HG02981 (cell line): ENCODE measurements around the gene ZNF189.
A peak's percentile ranks its signal among the peaks of the same experiment; 100 is the strongest.

Source experiments
- ATAC-seq: cut with Tn5 transposase; IDR thresholded peaks from one replicate; pipeline ENCODE4 v1.9.1; 2021; ENCODE audit warnings: mild to moderate bottlenecking, moderate library complexity; ENCODE audit not compliant: unreplicated experiment

Gene ZNF189

DNA sequence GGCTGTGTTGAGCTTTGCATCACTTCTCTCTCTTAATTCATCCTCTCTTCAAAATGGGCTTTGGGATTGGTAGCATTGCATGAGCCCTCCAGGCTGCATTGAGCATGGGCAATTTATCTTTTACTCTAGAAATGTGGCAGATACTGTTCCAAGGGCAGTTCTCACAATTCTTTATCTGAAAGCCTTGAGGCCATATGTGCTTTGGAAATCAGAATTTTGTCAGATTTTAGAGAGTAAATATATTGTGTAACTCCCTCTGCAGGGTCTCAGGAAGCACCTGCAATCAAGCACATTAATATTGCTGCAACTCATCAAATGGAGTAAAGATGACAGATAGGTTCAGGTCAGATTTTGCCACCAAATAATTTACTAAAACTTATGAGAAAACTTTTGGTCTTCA, 19.3 kb downstream of the ZNF189 start:
- no peak for ATAC-seq

DNA sequence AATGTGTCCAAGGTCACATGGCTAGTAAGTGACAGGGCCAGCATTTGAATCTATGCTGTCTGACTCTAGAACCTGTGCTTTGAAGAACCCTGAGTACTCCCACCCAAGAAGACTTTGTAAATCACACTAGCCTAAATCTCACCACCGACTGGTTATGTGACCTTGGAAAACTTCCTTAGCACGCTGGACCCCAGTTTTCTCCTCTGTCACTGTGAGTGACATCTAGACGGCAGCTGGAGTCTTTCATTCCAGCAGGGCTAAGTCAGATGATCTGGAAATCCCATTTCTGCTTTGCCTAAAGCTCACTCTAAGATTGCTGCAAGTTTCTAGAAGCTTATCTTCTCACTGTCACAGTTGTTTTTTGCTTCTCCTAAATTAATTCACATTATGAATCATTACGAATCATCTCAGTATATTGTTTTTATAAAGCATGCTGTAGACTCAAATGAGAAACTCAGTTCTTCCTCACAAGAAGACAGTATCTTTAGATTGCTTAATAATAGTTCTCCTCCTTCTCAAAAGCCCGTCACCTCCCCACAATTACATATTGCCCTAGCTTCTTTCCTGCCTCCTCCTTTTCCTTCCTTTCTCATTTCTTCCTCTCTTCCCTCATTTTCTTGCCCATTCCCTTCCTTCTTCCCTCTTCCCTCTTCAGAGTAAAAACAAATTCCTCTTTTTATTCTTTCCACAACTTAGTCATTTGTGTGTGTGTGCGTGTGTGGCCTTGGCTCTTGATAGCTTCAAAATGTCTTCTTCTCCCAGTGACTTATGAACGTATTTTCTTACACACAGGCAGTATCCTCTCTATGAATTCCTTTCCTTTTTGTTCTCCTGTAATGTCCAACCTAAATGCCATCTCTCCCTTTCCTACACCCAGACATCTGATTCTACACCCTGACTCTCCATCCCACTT, 20.1 kb downstream of the ZNF189 start:
- ATAC-seq = no peak

DNA sequence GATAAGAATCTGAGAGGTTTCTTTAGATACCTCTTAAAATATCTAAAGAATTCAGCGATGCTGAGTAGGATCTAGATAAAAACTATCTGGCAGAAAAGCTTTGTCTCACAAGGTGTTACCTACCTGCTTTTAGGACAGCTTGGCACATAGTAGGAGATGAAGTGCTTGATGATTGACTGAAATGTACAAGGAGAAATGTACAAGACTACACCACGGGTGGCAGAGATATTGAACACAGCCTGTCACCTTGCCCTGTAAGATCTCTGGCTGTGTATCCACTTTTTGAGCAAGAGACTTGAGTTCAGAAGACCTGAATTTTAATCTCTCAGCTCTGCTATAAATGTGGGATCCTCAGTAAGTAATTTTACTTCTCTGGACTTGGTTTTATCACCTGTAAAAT, 21.2 kb downstream of the ZNF189 start:
- ATAC-seq = no peak

DNA sequence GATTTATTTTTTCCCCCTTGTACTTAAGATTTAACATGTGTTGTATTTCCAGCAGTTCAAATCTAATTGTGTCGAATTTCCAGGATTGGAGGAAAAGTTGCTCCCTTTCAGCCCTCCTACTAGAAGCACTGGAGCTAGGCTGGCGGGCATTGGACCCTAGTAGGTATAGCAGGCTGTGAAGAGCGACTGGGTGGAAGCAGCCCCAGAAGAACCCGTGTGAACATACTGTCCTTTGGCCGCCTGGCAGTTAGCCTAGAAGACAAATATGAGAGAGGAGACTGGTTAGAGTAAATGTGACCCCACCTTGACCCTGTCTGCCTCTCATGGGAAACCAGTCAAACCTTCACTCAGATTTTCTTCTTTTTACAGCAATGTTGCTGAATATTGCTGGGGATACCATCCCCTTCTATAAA, 23.0 kb downstream of the ZNF189 start:
- no peak for ATAC-seq

DNA sequence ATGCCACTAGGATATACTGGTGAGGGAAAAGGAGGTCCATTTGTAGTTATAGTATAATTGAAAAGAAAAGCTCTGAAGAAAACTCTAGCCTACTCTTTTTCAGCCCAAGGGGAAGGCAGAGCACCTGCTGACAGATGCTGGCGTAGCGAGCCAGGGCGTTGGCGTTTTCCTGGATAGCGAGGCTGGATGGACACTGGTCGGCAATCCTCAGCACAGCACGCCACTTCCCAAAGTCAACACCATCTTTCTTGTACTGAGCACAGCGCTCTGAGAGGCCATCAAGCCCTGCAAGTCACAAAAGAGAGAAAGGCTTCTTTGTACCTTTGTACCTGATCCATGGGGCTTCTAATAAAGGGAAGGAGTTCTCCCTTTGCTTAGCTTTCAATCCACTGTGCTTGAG, 28.7 kb downstream of the ZNF189 start:
- no peak for ATAC-seq

DNA sequence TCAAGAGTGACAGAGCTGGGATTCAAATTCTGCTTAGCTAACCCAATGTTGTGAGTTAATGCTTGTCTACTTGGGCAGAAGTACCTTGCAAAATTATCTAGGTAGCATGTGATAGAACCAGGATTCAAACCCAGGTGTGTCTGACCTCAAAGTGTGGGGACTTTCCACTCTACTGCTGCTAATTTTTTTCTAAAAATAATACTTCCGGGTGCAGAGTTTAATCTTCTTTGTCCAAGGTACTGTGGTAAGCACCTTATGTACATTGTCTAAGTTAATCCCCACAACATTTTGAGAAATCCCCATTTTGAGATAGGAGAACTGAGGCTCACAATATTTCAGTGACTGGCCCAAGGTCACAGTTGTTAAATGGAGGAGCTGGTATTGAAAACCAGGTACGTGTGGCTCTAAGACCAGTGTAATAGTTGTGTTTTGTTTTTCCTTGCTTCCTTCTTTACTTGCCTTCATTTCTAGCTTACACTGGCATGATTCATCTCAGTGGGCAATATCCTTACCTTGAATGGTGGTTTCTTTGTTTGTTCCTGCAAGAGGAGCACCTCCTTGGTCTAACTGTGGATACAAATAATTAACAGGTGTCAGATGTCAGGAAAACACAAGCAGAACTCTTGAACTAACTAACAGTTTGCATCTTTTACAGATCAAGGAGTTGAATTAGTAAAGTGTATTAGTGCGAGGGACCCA, 29.5 kb downstream of the ZNF189 start:
- peak; percentile 55 for ATAC-seq

DNA sequence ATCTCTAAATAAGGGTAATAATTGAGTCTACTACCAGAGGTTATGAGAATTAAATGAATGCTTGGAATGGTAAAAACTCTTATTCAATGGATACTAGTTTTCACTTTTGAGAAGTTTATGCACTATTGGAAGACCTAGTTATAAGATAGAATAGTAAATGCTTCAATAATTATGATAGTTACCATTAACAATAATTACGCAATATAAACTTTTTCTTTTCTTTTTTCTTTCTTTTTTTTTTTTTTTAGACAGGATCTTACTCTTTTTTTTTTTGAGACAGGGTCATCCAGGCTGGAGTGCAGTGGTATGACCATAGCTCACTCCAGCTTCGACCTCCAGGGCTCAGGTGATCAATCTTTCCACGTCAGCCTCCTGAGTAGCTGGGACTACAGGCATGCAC, 30.3 kb downstream of the ZNF189 start:
- no peak for ATAC-seq

DNA sequence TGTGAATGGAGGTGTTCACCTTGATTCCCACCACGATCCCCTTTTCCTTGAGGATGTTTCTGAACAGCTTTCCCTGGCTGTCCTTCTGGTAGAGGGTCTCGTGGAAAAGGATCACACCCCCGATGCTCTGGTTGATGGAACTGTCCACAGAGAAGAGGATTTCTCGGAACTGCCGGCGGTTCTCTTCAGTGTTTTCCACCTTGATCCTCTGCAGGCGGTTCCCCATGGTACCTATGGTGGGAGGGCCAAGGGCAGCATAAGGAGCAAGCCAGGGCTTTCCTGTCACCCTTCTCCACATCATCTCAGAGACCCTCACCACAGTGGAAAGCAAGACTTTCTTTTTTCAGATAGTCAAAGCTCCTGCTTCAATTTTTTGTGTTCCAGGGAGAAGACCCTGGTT, 31.1 kb downstream of the ZNF189 start:
- ATAC-seq = no peak

DNA sequence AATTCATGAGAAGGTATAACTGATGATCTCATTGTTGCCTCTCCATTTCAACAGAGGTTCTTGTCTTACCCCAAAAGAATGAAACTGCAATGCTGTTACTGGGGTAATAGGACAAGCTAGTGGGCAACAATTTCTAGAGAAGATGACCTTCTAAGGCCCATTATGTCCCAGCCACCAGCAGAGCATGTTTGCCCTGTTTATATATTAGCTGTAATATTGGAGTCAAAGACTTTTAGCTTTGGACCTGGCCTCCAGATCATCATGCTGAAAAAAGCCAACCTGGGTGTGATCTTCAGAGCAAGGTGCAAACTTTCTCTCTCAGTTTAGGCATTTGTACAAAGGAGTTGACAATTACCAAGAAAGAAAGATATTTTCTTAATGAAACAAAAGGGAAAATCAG, 33.5 kb downstream of the ZNF189 start:
- ATAC-seq = no peak

DNA sequence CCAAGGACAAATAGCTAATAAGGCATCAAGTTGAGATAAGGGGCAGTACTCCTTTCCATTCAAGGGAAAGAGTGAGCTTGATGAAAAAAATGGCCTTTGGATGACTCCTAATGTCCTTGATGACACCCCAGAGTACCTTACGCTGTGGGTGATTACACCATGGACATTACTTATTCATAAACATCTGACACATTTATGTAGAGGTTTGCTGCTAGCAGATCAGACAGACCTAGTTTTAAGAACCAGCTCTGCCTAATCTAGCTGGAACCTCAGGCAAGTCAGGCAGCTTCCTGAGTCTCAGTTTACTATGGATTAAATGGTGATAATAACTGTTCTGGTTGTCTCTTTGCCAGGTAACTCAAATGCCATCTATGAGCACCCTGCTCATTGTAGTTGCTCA, 34.1 kb downstream of the ZNF189 start:
- no peak for ATAC-seq

DNA sequence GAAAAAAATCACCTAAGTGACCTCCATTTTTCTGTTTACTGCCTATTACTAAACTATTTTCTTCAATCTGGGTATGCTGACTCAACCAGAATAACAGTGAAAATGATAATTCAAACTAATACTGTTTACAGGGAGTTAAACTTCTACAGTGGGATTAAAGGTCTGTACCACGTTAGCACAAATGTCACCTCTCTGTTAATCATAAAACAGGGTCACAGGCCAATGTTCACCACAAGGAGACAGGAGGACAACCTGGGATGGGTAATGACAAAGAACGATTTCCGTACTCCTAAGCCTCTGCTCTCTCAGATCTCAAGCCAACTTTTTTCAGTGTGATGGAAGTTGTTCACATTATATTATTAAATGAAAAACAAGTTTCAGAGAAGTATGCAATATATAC, 34.6 kb downstream of the ZNF189 start:
- ATAC-seq = no peak

DNA sequence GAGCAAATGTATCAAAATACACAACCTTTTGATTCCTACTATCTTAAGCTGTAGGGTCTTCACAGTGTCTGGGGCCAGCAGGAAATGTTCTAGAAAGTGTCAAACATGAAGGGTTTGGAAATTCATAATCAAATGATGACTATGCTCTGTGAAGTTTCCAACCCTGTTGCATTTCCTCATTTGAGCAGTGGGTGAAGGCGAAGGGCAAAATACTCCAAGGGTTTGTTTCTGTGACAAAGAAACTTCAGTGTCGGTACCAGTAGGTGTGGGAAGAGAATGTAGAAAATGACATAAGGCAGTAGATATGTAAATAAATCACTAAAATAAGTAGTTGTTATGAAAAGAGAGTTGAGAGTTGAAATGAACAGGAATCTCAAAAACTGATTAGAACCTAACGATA, 36.3 kb downstream of the ZNF189 start:
- ATAC-seq = no peak

DNA sequence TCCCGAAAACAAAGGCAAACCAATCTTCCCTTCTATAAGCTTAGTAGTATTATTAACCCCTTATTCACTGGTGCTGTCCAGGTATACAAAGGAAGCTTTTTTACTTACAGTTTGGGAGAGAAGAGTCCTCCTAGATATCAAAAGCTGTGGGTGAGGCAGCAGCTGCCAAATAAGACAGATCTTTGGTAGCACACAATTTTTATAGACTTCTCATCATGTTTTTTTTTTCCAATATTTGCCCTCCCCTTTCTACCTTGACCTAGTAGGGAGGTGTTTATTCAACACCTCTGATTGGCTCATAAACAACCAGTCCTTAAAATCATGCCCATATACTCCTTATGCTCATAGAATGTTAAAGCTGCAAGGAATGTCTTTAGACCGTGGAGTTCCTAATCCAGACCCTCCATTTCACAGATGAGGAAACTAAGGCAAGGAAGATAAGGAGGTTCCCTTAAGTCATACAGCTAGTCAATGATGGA, 37.0 kb downstream of the ZNF189 start, which contains the start of gene ALDOB:
Gene ALDOB (minus strand): TSS at position 174 of the 479 bp plus-strand sequence. CDS start 4,887 bp downstream, outside the sequence.
- ATAC-seq = no peak

DNA sequence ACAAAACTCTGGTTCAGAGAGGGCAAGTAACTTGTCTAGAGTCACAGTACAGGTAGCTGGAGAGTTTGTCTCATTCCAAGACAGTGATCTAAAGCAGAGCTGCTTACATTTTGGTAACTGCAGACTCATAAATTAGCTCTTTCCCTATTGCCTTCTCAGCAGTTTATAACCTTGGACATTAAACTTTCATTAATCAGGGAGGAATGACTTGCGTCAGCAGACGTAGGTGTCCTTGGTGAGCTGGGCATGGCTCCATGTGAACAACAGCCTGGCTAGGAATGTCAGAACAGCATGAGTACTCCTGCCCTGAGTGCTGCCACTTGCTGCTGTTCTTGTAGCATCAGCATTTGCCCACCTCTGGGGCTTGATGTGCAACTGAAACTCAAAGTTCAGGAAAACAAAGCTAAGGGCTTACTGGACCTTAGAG, 39.2 kb downstream of the ZNF189 start:
- ATAC-seq = no peak

DNA sequence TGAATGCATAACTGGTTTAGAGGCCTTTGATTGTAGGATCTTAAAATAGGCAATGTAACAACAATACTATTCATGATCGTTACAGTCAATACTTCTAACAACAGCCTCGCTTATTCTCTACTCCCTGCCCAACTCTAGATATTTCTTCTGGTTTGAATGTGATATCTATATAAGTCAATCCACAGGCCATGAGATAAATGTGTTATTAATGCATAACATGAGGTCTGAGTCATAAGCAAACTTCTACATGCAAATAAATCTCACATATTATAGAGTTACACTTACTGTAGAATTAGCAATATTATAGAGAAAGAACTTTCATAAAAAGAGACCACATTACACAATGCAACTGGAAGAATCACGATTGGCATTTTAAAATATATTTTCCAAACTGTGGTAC, 39.9 kb downstream of the ZNF189 start:
- no peak for ATAC-seq

DNA sequence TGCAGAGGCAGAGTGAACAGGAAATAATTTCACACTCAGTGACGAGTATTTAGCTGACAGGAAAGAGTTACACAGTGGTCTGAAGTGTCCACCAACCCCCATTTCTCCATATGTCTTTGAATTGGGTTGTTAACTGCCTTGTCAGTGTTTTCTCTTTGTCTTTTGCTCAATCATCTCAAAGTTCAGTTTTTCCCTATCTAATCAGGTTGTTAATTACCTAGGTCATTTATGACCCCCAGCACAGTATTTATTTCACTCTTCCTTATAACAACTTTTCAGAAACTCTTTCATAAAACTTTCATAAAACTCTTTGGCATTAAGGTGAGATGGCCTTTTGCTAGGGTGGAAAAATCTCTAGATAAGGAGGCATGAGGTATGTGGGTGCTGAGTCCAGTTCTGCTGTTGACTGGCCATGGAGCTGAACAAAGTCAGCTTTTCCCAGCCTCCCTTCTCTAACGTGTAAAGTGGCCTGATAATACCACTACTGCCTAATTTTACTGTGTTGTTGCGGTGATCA, 42.1 kb downstream of the ZNF189 start:
- ATAC-seq = no peak

DNA sequence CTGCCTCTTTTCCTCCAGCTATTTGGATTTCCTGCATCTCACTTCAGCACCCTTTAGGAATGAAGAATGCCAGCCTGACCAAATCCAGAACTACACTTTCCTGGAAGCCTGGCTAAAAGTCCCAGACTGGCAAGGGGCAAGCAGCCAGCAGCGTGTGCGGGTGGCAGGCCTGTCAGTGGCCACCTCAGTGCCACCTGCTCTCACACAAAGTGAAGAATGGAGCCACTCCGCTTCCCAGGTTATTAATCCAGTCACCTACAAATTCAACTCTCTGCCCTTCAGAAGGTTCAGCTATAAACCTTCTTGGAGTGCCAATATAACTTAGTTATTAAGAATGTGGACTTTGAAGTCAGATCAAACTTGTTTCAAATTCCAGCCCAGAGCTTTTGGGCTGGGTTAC, 43.7 kb downstream of the ZNF189 start:
- no peak for ATAC-seq

DNA sequence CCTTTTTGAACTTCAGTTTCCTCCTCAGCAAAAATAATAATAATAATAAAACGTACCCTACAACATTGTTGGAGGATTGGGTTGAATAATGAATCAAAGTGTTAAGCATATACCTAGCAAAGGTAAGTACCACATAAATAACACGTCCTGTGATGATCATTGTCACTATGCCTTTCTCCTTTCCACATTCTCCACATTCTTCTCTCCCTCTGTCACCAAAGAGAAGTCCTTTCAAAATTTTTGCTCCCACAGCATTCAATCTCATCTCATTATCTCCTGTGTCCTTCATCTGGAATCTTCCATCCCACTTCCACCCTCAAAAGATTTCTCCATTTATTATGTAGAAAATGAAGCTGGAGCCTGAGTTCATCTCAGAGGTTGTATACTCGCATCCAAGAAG, 44.1 kb downstream of the ZNF189 start:
- ATAC-seq = no peak

DNA sequence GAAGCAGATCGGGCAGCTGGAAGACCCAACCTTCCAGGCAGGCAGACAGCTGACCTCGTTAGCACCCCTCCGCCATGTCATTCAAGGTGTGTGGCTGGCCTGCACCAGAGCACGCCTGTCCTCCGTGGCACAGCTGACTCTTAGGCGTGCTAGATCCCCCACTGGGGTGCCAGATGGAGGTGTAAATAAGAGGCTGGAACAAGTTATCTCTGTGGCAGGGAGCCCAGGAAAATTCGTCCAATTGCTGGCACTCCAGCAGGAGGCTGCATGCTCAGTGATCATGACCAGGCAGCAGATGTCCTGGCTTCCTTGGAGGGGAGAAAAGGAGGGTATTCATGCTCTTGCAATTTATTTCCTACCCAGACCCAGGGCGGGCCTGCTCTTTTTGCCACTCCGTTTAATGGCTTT, 44.7 kb downstream of the ZNF189 start:
- no peak for ATAC-seq

DNA sequence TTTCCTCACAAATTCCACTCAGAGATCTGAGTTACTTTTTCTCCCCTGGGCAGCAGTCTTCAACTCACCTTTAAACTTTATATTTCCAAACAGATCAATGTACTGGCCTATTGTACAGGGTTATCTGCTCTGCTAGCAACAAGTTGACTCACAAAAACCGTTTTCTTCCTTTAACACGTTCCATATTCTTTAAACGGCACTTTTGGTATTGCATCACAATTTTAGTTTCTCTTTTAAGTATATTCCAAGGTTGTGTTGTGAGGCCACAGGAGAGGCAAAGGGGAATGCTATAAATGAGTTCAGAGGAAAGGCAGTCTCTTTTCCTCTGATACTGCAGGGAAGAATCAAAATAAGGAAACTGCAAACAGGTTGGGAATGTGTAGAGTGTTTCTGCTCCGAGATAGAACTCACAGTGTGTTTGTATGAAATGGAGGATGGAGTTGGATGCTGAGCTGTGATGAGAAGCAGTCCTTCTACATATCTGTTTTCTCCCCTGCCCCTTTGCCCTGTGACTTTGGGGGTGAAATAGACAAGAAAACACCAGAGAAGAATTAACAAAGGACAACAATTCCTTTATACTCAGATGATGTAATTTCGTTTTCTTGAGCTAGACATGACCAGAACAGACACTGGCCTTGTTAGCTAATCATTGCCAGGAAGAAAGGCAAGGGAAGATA, 46.8 kb downstream of the ZNF189 start:
- ATAC-seq = no peak

DNA sequence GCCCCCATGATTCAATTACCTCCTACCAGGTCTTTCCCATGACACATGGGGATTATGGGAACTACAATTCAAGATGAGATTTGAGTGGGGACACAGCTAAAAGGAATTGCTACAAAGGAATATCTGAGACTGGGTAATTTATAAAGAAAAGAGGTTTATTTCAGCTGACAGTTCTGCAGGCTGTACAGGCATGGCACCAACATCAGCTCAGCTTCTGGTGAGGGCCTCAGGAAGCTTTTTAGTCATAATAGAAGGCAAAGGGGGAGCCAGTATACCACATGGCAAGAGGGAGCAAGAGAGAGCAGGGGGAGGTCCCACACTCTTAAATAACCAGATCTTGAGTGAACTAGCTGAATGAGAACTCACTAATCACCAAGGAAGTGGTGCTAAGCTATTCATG, 48.1 kb downstream of the ZNF189 start:
- ATAC-seq = no peak
